NK-92 (cell line): ENCODE measurements around the gene SAC3D1.
A peak's percentile ranks its signal among the peaks of the same experiment; 100 is the strongest.
"Not testable (repeated sequence)": the region's sequence is repeated elsewhere in the genome, so short reads cannot be mapped to it uniquely, and the experiment has no call there.

ENCODE experiments used
- DNase-seq: peaks from one replicate; lab custom pipeline; 2025; ENCODE audit not compliant: unreplicated experiment; lab: John Stamatoyannopoulos, UW

SAC3D1 gene

DNA sequence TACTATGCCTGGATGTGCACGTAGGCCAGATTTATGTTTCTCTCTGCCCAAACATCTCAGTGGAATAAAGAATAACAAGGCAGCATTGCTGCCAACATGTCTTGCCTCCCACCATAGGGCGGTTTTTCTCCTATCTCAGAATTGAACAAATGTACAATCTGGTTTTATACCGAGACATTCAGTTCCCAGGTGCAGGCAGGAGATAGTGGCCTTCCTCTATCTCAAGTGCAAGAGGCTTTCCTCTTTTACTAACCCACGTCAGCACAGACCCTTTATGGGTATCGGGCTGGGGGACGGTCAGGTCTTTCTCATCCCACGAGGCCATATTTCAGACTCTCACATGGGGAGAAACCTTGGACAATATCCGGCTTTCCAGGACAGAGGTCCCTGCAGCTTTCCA is 17.5 kb upstream of the SAC3D1 start:
- not testable (repeated sequence) for DNase-seq

DNA sequence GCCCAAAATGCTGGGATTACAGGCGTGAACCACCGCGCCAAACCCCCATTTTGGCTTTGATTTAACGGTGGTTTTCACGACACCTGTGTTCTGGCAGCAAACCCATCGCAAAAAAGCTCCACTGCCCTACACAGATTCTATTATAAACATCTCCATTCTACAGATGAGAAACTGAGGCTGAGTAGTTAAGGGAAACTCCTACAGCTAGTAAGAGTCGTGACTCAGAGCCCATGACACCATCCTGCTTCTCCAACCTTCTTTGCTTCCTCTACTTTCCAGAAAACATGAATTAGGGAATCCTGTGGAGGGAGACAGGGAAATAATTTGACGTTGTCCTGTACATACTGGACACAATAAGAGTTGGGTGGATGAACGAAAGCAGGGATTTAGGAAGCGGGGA is 14.2 kb upstream of the SAC3D1 start:
- no peak for DNase-seq

DNA sequence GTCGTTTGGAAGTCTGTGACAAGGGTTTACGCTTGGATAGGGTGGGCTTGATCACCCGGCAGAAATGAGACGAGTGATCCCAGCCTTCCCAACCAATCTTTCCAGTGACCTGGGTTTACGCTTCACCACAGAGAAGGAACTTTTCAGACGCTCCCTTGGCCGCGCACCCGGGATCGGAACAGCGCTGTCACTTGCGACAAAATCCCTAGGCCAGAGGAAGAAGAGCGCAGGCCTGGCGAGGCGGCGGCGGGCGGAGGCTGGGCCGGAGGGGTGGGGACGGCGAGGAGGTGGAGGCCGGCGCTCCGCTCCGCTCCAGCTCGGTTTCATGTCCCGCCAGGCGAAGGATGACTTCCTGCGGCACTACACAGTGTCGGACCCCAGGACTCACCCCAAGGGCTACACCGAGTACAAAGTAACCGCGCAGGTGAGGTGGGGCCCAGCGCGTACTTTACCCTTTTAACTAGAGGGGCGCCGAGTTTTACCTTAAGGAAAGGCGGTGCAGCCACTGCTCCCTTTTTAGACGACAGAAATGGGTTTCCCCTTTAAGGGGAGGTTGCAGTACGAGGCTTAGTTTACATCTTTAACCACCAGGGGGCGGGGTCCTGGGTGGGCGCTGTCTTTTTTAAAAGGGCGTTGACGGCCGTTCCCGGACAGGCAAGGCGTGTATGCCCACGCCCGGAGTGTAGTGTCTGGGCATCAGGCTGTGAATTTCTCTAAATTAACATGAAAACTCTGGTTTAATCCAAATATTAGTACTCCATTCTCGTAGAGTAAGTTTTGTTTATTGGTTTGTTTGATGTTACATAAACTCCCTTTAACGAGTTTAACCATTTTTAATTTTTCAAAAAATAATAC is 13.6 kb upstream of the SAC3D1 start, which contains the start of gene SNX15:
Gene SNX15 (plus strand): TSS at position 227 of the 855 bp plus-strand sequence. CDS start 99 bp downstream, at position 326.
- peak; percentile 45 for DNase-seq

DNA sequence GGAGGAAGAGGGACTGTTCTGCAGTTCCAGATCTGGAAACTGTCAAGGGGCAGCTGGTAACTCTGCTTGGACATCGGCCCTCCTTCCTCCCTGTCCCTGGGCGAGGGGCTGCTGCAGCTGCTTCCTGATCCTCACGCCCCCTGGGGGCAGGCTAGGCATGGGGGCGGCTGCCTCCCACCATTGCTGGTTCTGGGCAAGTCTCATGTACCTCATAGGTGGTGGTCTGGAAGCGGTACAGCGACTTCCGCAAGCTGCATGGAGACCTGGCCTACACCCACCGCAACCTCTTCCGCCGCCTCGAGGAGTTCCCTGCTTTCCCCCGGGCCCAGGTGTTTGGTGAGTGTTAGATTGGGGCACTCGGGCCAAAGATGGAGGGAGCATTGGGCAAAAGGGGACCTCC is 8.8 kb upstream of the SAC3D1 start:
- DNase-seq: no peak

GRCh38 chr11:65034423-65034822 is 6.6 kb upstream of the SAC3D1 start:
- DNase-seq: no peak

- DNase-seq: no peak
Observed at GRCh38 chr11:65035579-65035978, 5.4 kb upstream of the SAC3D1 start.

DNA sequence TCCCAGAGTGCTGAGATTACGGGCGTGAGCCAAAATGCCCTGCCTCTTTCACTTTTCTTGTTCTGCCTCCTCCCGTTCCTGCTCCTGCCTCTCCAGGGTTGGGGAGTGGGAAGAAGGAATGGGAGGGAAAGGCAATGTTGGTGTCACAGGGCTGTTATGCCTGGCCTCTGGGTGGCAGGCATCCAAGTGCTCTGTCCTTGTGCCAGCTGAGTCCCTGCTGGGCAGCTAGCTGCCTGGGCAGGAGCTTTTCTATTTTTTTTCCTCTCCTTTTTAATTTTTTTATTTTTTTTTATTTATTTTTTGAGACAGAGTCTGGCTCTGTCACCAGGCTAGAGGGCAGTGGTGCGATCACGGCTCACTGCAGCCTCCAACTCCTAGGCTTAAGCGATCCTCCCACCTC is 4.1 kb upstream of the SAC3D1 start:
- DNase-seq: no peak

DNA sequence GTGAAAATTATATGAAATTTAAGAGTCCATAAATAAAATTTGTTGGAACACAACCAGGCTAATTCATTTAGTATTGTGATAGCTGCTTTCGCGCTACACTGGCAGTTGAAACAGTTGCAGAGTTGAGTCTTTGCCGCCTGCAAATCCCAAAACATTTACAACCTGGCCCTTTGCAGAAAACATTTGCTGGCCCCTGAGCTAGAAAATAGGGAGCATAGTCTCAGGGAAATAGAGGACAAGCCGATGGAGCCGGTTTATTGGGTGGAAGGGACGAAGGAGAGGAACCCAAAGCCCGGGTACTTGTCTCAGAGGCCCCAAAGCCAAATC is 527 bp upstream of the SAC3D1 start:
- DNase-seq: no peak

DNA sequence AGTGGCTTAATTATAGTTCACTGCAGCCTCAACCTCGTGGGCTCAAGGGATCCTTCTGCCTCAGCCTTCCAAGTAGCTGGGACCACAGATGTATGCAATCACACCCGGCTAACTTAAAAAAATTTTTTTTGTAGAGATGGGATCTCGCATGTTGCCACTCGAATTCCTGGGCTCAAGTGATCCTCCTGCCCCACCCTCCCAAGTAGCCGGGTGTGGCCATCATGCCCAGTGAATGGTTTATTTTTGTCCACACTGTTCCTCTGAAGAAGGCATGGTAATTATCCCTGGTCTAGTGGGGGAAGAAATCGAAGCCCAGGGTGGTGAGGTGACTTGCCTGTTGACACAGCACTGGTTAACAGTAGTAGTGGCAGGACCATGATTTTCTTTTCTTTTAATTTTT is 1.9 kb downstream of the SAC3D1 start:
- no peak for DNase-seq

DNA sequence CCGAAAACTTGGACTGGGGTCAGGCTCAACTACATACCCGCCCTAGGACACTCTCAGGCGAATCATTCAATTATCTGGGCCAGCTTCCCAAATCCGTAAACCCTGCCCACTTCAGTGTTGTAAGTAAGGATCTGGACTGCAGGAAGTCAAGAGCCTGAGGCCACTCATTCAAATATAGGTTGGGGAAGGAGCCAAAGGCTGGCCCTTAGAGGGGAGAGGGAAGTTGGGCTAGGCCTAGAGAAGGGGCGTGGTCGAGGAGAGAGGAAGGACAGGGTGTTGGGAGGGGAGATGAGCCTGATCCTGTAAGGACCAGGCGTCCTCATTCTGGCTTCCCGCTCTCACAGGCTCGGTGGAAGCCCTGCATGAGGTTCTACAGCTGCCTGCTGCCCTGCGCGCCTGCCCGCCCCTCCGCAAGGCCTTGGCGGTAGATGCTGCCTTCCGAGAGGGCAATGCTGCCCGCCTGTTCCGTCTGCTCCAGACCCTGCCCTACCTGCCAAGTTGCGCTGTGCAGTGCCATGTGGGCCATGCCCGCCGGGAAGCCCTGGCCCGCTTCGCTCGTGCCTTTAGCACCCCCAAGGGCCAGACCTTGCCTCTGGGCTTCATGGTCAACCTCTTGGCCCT is 3.0 kb downstream of the SAC3D1 start:
- DNase-seq: no peak

DNA sequence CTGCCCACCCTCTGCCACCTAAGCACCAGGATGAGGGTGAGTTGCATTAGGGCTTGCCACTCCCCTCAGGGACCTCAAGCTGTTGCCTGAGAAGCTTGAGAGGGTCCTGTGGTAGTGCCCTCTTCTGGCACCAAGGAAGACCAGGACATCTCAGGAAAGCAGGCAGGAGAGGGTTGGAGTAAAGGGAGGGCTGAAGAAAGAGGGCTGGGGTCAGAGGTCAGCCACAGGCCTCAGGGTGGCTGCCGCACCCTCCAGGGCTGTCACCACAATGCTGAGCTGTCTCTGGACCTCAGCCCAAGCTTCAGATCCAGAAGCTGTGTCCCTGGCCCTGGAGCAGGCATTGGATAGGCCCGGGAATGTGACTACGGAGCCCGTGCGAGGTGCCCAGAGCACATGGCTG is 4.1 kb downstream of the SAC3D1 start:
- DNase-seq: no peak

GRCh38 chr11:65045728-65046127 is 4.7 kb downstream of the SAC3D1 start:
- no peak for DNase-seq

- no peak for DNase-seq
Observed at GRCh38 chr11:65047581-65048422, 6.8 kb downstream of the SAC3D1 start.

DNA sequence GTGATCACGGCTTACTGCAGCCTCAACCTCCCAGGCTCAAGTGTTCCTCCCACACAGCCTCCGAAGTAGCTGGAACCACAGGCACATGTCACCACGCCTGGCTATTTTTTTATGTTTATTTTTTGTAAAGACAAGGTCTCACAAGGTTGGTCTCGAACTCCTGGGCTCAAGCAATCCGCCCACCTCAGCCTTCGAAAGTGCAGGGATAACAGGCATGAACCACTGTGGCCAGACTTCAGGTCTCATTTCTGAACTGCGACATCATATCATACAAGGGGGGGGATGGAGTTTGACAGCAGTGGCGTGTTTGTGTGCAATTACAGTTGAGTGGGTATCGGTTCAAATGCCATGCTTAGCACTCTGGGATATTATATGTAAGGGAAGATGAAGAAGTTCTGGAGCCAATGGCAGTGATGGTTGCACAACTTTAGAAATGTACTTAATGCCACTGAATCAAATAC is 10.4 kb downstream of the SAC3D1 start:
- DNase-seq: no peak

DNA sequence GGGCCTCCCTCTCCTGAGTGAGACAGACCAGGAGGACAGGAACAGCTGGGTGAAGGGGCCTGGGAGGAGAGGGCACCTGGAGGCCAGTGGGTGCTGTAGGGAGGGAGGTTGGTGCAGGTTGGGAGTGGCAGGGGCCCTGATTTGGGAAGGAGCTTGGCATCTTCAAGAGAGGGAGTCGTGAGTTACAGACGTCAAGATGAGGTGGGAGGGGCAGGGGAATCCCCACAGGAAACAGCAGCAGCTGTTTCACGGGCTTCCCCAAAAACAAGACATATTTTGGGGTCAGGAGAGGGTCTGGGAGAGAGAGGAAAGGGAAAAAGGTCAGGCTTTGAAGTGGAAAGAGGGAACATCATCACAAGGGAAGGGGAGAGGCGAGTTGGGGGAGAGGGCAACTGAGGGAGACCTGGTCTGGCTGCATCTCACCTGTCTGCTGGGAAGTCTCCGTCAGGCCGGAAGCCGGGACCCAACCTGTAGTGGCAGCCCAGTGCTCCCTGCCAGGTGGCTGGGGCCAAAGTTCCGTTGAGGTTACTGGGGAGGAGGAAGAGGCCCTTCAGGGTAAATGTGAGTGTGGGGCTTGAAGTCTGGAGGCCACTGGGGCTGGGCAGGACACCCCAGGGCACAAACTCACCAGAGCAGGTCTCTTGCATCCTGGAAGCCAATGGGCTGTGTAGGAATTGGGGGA is 13.0 kb downstream of the SAC3D1 start:
- no peak for DNase-seq

DNA sequence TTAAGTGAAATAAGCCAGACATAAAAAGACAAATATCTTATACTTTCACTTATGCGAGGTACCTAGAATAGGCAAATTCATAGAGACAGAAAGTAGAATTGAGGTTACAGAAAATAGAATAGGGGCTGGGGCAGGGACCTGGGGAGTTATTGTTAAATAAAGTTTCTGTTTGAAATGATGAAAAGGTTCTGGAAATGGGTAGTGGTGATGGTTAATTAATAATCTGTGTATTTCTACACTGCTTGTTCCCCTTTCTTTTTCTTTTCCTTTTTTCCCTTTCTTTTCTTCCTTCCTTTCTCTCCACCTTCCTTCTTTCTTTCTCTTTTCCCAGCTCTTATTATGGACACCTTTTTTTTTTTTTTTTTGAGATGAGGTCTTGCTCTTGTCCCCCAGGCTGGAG is 14.5 kb downstream of the SAC3D1 start:
- DNase-seq: no peak

DNA sequence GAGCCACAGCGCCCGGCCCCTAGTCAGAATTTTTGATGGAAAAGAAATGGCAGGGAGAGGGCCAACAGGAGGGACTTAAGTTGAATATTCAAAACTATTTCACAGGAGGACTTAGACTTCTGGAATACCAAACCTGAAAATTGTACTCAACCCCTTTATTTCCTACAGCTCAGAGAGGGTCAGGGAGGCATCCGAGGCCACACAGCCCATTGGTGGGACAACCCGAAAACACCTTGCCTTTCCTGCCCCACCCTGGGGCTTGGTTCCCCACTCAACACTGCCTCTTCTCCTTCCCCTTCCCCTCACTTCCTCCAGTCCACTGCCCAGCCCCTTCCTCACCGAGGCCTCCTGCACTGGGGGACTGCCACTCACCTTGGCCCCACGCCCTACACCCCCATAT is 16.0 kb downstream of the SAC3D1 start:
- no peak for DNase-seq

GRCh38 chr11:65057526-65057925 is 16.5 kb downstream of the SAC3D1 start:
- DNase-seq: no peak

DNA sequence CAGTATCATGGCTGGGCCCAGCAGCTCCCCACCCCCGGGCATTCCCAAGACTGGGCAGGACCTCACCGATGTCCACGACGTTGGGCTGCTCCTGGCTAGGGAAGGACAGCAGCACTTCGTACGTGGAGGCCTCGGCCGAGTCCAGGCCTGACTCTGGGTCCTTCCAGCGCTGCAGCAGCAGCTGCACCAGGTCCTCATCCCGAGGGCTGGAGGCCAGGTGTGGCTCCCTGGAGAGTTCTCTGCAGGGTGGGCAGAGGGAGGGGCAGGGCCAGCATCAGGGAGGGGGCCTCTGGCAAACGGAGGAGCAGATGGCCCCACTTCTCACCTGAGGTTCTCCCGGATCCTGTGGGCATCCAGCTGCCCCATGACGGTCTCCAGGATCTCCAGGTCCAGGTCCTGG is 17.0 kb downstream of the SAC3D1 start:
- DNase-seq: no peak

DNA sequence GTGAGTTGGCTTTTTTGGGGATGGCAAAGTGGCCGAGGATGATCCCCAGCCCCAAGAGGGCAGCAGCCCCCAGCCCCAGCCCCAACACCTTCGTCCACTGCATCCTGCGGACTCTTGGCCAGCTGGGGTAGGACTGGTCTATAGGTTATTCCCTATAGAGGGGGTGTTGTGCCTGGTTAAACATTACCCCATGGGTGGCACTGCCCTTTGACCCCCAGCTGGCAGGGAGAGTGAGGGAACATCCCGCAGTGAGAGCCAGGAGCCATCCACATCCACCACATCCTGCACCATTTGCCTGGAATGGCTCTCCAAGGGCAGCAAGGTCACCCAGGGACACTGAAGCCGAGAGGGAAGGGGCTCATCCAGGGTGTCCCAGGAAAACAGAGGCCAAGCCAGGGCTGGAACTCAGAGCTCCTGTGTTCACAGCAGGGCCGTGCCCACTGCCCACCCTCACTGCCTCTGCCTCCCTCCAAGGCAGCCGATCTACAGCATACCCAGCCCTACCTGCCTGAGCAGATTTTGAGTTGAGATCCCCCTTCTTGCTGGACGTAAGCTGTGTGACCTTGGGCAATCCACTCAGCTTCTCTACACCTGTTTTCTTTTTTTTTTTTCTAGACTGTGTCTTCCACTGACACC is 17.5 kb downstream of the SAC3D1 start, which contains the start of gene NAALADL1:
Gene NAALADL1 (minus strand): TSS at position 135 of the 636 bp plus-strand sequence. CDS start 32 bp downstream, at position 103.
- no peak for DNase-seq
